HFFc6 (cell line): Measurements from ENCODE around the gene ADGRV1. TPM values are rescaled to one million over a fixed set of nuclear protein-coding genes. Genes with fewer than 3 reads are reported as not detected.

Experiments
- DNase-seq: peaks from one replicate; pipeline ENCODE4 v3.0.0-alpha.2; 2018
- H3K27ac Mint-ChIP-seq: 2 replicates; pipeline ENCODE4 v1.8.0; 2020; ENCODE audit warnings: mild to moderate bottlenecking, mixed read lengths
- H3K27me3 Mint-ChIP-seq: 2 replicates; pipeline ENCODE4 v1.8.0; 2021; ENCODE audit warnings: mild to moderate bottlenecking, moderate library complexity, mixed read lengths; ENCODE audit not compliant: insufficient read depth
- H3K36me3 Mint-ChIP-seq: 2 replicates; pipeline ENCODE4 v1.8.0; 2021; ENCODE audit warnings: low read depth, mixed read lengths
- H3K4me1 Mint-ChIP-seq: 2 replicates; pipeline ENCODE4 v1.8.0; 2020; ENCODE audit warnings: low read depth, mixed read lengths
- H3K4me3 Mint-ChIP-seq: 2 replicates; pipeline ENCODE4 v1.8.0; 2020; ENCODE audit warnings: mild to moderate bottlenecking, moderate library complexity, mixed read lengths
- H3K9me3 Mint-ChIP-seq: 2 replicates; pipeline ENCODE4 v1.8.0; 2020; ENCODE audit warnings: mild to moderate bottlenecking, mixed read lengths
- CTCF ChIP-seq: fragments of 200-600 bp; sonication (generic); IDR thresholded peaks from 2 replicates; pipeline ENCODE4 v1.5.0; 2021; ENCODE audit warnings: antibody characterized with exemption, mild to moderate bottlenecking
- total RNA-seq, 6 experiments: library from RNA; stranded (reverse); fragmentation: NEBNext Ultra II Directional; extraction: Animal tissue kit (Norgen Biotek cat#: 25700); gene quantifications; 2 replicates in 1 of 6; 3 replicates in 5 of 6; pipeline ENCODE4 v1.2.3, GENCODE V29; 2021

Gene ADGRV1
- total RNA-seq, 6 experiments from 2014 or later = not detected

- peaks cover 25% of the 10 kb centered on the region for H3K4me1 Mint-ChIP-seq
- H3K4me3 Mint-ChIP-seq = no peak overlapping the region
- DNase-seq = peak; percentile 12
- H3K36me3 Mint-ChIP-seq = no peaks in the 10 kb centered on the region
- no peaks in the 10 kb centered on the region for H3K27me3 Mint-ChIP-seq
- H3K27ac Mint-ChIP-seq = no peak overlapping the region
- H3K9me3 Mint-ChIP-seq = no peaks in the 10 kb centered on the region
- no peak for TF ChIP-seq CTCF
Observed at GRCh38 chr5:91211997-91212713, 653.6 kb downstream of the ADGRV1 start.

GRCh38 chr5:91212714-91213092, 654.1 kb downstream of the ADGRV1 start:
- H3K36me3 Mint-ChIP-seq = no peaks in the 10 kb centered on the region

More at GRCh38 chr5:91212714-91213092, 654.1 kb downstream of the ADGRV1 start:
- Mint-ChIP-seq H3K9me3 (no peaks in the 10 kb centered on the region), H3K4me3 (no peak overlapping the region), H3K27ac (no peak overlapping the region), H3K27me3 (no peaks in the 10 kb centered on the region), H3K4me1 (peaks cover 19% of the 10 kb centered on the region)
- no peak for TF ChIP-seq CTCF
- peak; percentile 94 for DNase-seq

Other genes with a start within 250 kb of the ADGRV1 start
- 10 to 100 TPM; 19.6 to 29.3 (median 24.8) TPM for gene CETN3, start 149.0 kb upstream of the ADGRV1 start, total RNA-seq
- 1 to 10 TPM; 5.1 to 6.3 (median 5.6) TPM for gene MBLAC2, start 84.0 kb upstream of the ADGRV1 start, total RNA-seq
- gene POLR3G, start 83.9 kb upstream of the ADGRV1 start, total RNA-seq = 10 to 100 TPM in 5 of 6 experiments, 1 to 10 TPM in 1; 6.7 to 17.0 (median 15.3) TPM
- 10 to 100 TPM; 28.5 to 34.8 (median 31.6) TPM for gene LYSMD3, start 29.2 kb upstream of the ADGRV1 start, total RNA-seq